PFSK-1 (cell line): Measurements from ENCODE around the gene THSD4.

Experiments used
- POLR2AphosphoS5 ChIP-seq: IDR thresholded peaks from 2 replicates; pipeline ENCODE4 v1.6.1; 2012; ENCODE audit warnings: low read depth, mild to moderate bottlenecking, control low read depth, low read length, moderate library complexity
- REST ChIP-seq, 2 experiments: IDR thresholded peaks; 2 replicates each; pipeline versions ENCODE4 v1.6.1 to v1.8.0; 2011 to 2012; ENCODE audit warnings: low read depth in 2 of 2, low read length in 2 of 2, control low read depth in 1 of 2, inconsistent platforms in 1 of 2, mild to moderate bottlenecking in 1 of 2, moderate library complexity in 1 of 2; ENCODE audit not compliant: insufficient read depth in 1 of 2
- SIN3A ChIP-seq: IDR thresholded peaks from 2 replicates; pipeline ENCODE4 v1.6.1; 2012; ENCODE audit warnings: mild to moderate bottlenecking, low read length, moderate library complexity, borderline replicate concordance; ENCODE audit not compliant: insufficient read depth
- TAF1 ChIP-seq: IDR thresholded peaks from 2 replicates; pipeline ENCODE4 v1.6.1; 2012; ENCODE audit warnings: low read length, control low read depth, borderline replicate concordance; ENCODE audit not compliant: insufficient read depth

GRCh38 chr15:71194286-71194685 is 79.0 kb downstream of the THSD4 start:
- TF ChIP-seq SIN3A: no peak
- TF ChIP-seq TAF1: no peak
- TF ChIP-seq REST (IDR thresholded peaks at IDR 0.05; ENCODE audit: insufficient read depth in 1 of 2, low read depth in 2 of 2, low read length in 2 of 2): no peak
- no peak for TF ChIP-seq POLR2AphosphoS5
